HepG2 (cell line): ENCODE measurements around the gene RASSF4. TPM values are rescaled to one million over a fixed set of nuclear protein-coding genes. Genes with fewer than 3 reads are reported as not detected.
A peak's percentile ranks its signal among the peaks of the same experiment; 100 is the strongest.

ENCODE experiments used
- BHLHE40 ChIP-seq: IDR thresholded peaks from 2 replicates; pipeline ENCODE4 v1.6.1; 2011; ENCODE audit warnings: low read length, improper control_type of control experiment
- CBX1 ChIP-seq: IDR thresholded peaks from one replicate; pipeline ENCODE4 v1.6.1; 2016; ENCODE audit warnings: antibody characterized with exemption, low read depth
- DMAP1 ChIP-seq: IDR thresholded peaks from 2 replicates; pipeline ENCODE4 v1.6.1; 2016
- EZH2 ChIP-seq: conservative IDR thresholded peaks from 2 replicates; pipeline ENCODE4 v1.6.1; 2012; ENCODE audit warnings: mild to moderate bottlenecking, low read depth, low read length, moderate library complexity
- PATZ1 ChIP-seq: sonication (generic); formaldehyde crosslinking; IDR thresholded peaks from 2 replicates; pipeline ENCODE4 v1.4.0; 2020; ENCODE audit warnings: missing genetic modification reagents
- SP140L ChIP-seq: sonication (generic); formaldehyde crosslinking; IDR thresholded peaks from 2 replicates; pipeline ENCODE4 v1.4.0; 2020; ENCODE audit warnings: missing genetic modification reagents, borderline replicate concordance
- SP4 ChIP-seq: sonication (generic); formaldehyde crosslinking; IDR thresholded peaks from 2 replicates; pipeline ENCODE4 v1.8.1; 2023; ENCODE audit warnings: mild to moderate bottlenecking, missing genetic modification reagents
- STAG1 ChIP-seq: sonication (generic); formaldehyde crosslinking; IDR thresholded peaks from 2 replicates; pipeline ENCODE4 v1.4.0; 2020; ENCODE audit warnings: missing genetic modification reagents
- TAF1 ChIP-seq: sonication (generic); formaldehyde crosslinking; IDR thresholded peaks from 2 replicates; pipeline ENCODE4 v1.4.0; 2020; ENCODE audit warnings: missing genetic modification reagents
- TBX3 ChIP-seq: fragments of 450-650 bp; IDR thresholded peaks from 2 replicates; pipeline ENCODE4 v1.6.1; 2017; ENCODE audit warnings: antibody characterized with exemption, mild to moderate bottlenecking, inconsistent platforms, borderline replicate concordance
- ZMYM3 ChIP-seq: sonication (generic); formaldehyde crosslinking; IDR thresholded peaks from 2 replicates; pipeline ENCODE4 v1.5.1; 2020; ENCODE audit warnings: mild to moderate bottlenecking, missing genetic modification reagents
- ZNF20 ChIP-seq: sonication (generic); formaldehyde crosslinking; IDR thresholded peaks from 2 replicates; pipeline ENCODE4 v1.4.0; 2020; ENCODE audit warnings: mild to moderate bottlenecking, moderate library complexity, missing genetic modification reagents
- ZNF33A ChIP-seq: sonication (generic); formaldehyde crosslinking; IDR thresholded peaks from 2 replicates; pipeline ENCODE4 v1.5.1; 2020; ENCODE audit warnings: missing genetic modification reagents, mild to moderate bottlenecking, moderate library complexity, borderline replicate concordance
- ZNF44 ChIP-seq: sonication (generic); formaldehyde crosslinking; IDR thresholded peaks from 2 replicates; pipeline ENCODE4 v1.5.1; 2020; ENCODE audit warnings: mild to moderate bottlenecking, missing genetic modification reagents
- ZNF724P ChIP-seq: sonication (generic); formaldehyde crosslinking; IDR thresholded peaks from 2 replicates; pipeline ENCODE4 v1.8.0; 2022; ENCODE audit warnings: missing genetic modification reagents, borderline replicate concordance
- ZXDC ChIP-seq: sonication (generic); formaldehyde crosslinking; IDR thresholded peaks from 2 replicates; pipeline ENCODE4 v1.5.0; 2020; ENCODE audit warnings: mild to moderate bottlenecking, missing genetic modification reagents
- polyA plus RNA-seq, 8 experiments: library from polyadenylated mRNA; depleted of rRNA in 3 of 8; stranded (reverse) in 7 of 8; unstranded in 1 of 8; fragments of >200 nt; fragmentation: Illumina TruSeq in 4 of 8; extraction: Trizol in 4 of 8; gene quantifications; 2 replicates each; pipeline versions ENCODE4 v1.2.1 to v1.2.3, GENCODE V29; 2011 to 2016; ENCODE audit warnings: low read depth in 4 of 8, missing spikeins in 1 of 8, mixed read lengths in 1 of 8; ENCODE audit not compliant: insufficient read depth in 1 of 8
- total RNA-seq, 5 experiments: library from RNA; depleted of rRNA; stranded (reverse); fragments of >200 nt; fragmentation: Illumina TruSeq; extraction: Trizol; gene quantifications; 2 replicates each; pipeline ENCODE4 v1.2.3, GENCODE V29; 2016; ENCODE audit warnings: low read depth in 1 of 5
- TF ChIP-seq, protein P1 (sequence below): sonication (generic); formaldehyde crosslinking; IDR thresholded peaks from 2 replicates; pipeline ENCODE4 v1.5.0; 2020; ENCODE audit warnings: missing genetic modification reagents
- TF ChIP-seq, protein P2 (sequence below): sonication (generic); formaldehyde crosslinking; IDR thresholded peaks from 2 replicates; pipeline ENCODE4 v1.4.0; 2020; ENCODE audit warnings: missing genetic modification reagents
- TF ChIP-seq, protein P3 (sequence below): sonication (generic); formaldehyde crosslinking; IDR thresholded peaks from 2 replicates; pipeline ENCODE4 v1.5.1; 2020; ENCODE audit warnings: missing genetic modification reagents, mild to moderate bottlenecking, borderline replicate concordance

RASSF4 gene
- total and polyA plus RNA-seq, 2 of the 13 experiments (the other 11 are each of a cell fraction or from before 2014, with no cell fraction given): 34.0 to 51.7 TPM

- TF ChIP-seq ZXDC: no peak
- TF ChIP-seq SP140L (CRISPR knock-in tag): 0 out of 2 replicates have a peak, but pooled peaks have one; percentile 63
- TF ChIP-seq TAF1: 0 out of 2 replicates have a peak, but pooled peaks have one; percentile 30
- TF ChIP-seq ZMYM3 (CRISPR knock-in tag): peak; percentile 84
- no peak for TF ChIP-seq EZH2
- TF ChIP-seq SP4: peak; percentile 53; the same call in 1 of the 2 replicates
- TF ChIP-seq CBX1: no peak
- peak; percentile 88 for TF ChIP-seq ZNF724P
- peak; percentile 31; the same call in 1 of the 2 replicates for TF ChIP-seq STAG1
- TF ChIP-seq, protein P1, sequence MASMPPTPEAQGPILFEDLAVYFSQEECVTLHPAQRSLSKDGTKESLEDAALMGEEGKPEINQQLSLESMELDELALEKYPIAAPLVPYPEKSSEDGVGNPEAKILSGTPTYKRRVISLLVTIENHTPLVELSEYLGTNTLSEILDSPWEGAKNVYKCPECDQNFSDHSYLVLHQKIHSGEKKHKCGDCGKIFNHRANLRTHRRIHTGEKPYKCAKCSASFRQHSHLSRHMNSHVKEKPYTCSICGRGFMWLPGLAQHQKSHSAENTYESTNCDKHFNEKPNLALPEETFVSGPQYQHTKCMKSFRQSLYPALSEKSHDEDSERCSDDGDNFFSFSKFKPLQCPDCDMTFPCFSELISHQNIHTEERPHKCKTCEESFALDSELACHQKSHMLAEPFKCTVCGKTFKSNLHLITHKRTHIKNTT (CRISPR knock-in tag): no peak
- TF ChIP-seq PATZ1: peak; percentile 60
- peak; percentile 73; the same call in 1 of the 2 replicates for TF ChIP-seq DMAP1 (CRISPR knock-in tag)
- TF ChIP-seq ZNF33A (CRISPR knock-in tag): no peak
- no peak for TF ChIP-seq ZNF44 (CRISPR knock-in tag)
- TF ChIP-seq ZNF20 (CRISPR knock-in tag): no peak
- TF ChIP-seq BHLHE40: peak; percentile 28; the same call in 1 of the 2 replicates
- TF ChIP-seq TBX3: no peak
- TF ChIP-seq, protein P2, sequence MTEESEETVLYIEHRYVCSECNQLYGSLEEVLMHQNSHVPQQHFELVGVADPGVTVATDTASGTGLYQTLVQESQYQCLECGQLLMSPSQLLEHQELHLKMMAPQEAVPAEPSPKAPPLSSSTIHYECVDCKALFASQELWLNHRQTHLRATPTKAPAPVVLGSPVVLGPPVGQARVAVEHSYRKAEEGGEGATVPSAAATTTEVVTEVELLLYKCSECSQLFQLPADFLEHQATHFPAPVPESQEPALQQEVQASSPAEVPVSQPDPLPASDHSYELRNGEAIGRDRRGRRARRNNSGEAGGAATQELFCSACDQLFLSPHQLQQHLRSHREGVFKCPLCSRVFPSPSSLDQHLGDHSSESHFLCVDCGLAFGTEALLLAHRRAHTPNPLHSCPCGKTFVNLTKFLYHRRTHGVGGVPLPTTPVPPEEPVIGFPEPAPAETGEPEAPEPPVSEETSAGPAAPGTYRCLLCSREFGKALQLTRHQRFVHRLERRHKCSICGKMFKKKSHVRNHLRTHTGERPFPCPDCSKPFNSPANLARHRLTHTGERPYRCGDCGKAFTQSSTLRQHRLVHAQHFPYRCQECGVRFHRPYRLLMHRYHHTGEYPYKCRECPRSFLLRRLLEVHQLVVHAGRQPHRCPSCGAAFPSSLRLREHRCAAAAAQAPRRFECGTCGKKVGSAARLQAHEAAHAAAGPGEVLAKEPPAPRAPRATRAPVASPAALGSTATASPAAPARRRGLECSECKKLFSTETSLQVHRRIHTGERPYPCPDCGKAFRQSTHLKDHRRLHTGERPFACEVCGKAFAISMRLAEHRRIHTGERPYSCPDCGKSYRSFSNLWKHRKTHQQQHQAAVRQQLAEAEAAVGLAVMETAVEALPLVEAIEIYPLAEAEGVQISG: peak; percentile 80
- TF ChIP-seq, protein P3, sequence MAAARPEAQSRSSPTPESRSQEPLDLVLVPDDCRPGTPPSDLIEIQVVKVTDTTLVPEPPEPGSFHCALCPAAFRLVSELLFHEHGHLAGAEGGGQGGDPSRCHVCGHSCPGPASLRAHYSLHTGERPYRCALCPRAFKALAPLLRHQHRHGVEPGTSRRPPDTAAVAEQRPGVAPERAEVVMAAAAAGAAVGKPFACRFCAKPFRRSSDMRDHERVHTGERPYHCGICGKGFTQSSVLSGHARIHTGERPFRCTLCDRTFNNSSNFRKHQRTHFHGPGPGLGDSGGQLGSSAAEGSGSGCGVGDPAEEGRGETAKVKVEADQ (CRISPR knock-in tag): peak; percentile 80
These were observed 24.2 kb upstream of the RASSF4 start (continued) for GRCh38 chr10:44935201-44935965.
